Measurements from ENCODE around the gene TMA7.

TMA7 gene

GRCh38 chr3:48413086-48413485 lies 27.0 kb upstream of the TMA7 start:
- no peaks in the 10 kb centered on the region for H3K79me2 ChIP-seq (ENCODE audit: insufficient read depth, low read length)
- H3K36me3 ChIP-seq (ENCODE audit: insufficient read depth, low read length): no peaks in the 10 kb centered on the region
- H3K9me3 ChIP-seq (ENCODE audit: low read length): no peaks in the 10 kb centered on the region
- H3K9ac ChIP-seq (ENCODE audit: low read length): no peak overlapping the region
- H4K20me1 ChIP-seq (ENCODE audit: insufficient read depth, low read length): no peaks in the 10 kb centered on the region
- H3K27ac ChIP-seq (ENCODE audit: low read depth, low read length, poor library complexity, severe bottlenecking): no peak overlapping the region
- no peaks in the 10 kb centered on the region for H3K9me2 ChIP-seq (ENCODE audit: low read depth, low read length)
- no peak overlapping the region for H2AFZ ChIP-seq (ENCODE audit: low read length)
- H3K4me1 ChIP-seq (ENCODE audit: insufficient read depth, low read length, severe bottlenecking): no peaks in the 10 kb centered on the region
- no peak overlapping the region for H3K4me3 ChIP-seq (ENCODE audit: low read depth, low read length, poor library complexity, severe bottlenecking)
- peaks cover 6% of the 10 kb centered on the region; the same call in 1 of the 2 replicates for H3K27me3 ChIP-seq (ENCODE audit: insufficient read depth, low read length)
- H3K4me2 ChIP-seq (ENCODE audit: low read length): no peak overlapping the region
- no peak for TF ChIP-seq CTCF (IDR thresholded peaks at IDR 0.05; ENCODE audit: low read length)
- TF ChIP-seq EZH2 (IDR thresholded peaks at IDR 0.05; ENCODE audit: borderline replicate concordance, low read length): no peak
- no peaks in the 10 kb centered on the region for H3F3A ChIP-seq (ENCODE audit: insufficient read depth, low read length)

GRCh38 chr3:48413611-48414010 lies 26.4 kb upstream of the TMA7 start:
- H3K79me2 ChIP-seq (ENCODE audit: insufficient read depth, low read length): no peaks in the 10 kb centered on the region
- H3K4me2 ChIP-seq (ENCODE audit: low read length): no peak overlapping the region
- no peaks in the 10 kb centered on the region for H3F3A ChIP-seq (ENCODE audit: insufficient read depth, low read length)
- H2AFZ ChIP-seq (ENCODE audit: low read length): no peak overlapping the region
- TF ChIP-seq CTCF (IDR thresholded peaks at IDR 0.05; ENCODE audit: low read length): no peak
- TF ChIP-seq EZH2 (IDR thresholded peaks at IDR 0.05; ENCODE audit: borderline replicate concordance, low read length): no peak
- H3K27ac ChIP-seq (ENCODE audit: low read depth, low read length, poor library complexity, severe bottlenecking): no peak overlapping the region
- no peaks in the 10 kb centered on the region for H3K36me3 ChIP-seq (ENCODE audit: insufficient read depth, low read length)
- H3K9me2 ChIP-seq (ENCODE audit: low read depth, low read length): no peaks in the 10 kb centered on the region
- H3K4me3 ChIP-seq (ENCODE audit: low read depth, low read length, poor library complexity, severe bottlenecking): no peak overlapping the region
- H3K9ac ChIP-seq (ENCODE audit: low read length): no peak overlapping the region
- H4K20me1 ChIP-seq (ENCODE audit: insufficient read depth, low read length): no peaks in the 10 kb centered on the region
- peaks cover 6% of the 10 kb centered on the region; the same call in 1 of the 2 replicates for H3K27me3 ChIP-seq (ENCODE audit: insufficient read depth, low read length)
- H3K4me1 ChIP-seq (ENCODE audit: insufficient read depth, low read length, severe bottlenecking): no peaks in the 10 kb centered on the region
- no peaks in the 10 kb centered on the region for H3K9me3 ChIP-seq (ENCODE audit: low read length)

- TF ChIP-seq CTCF (IDR thresholded peaks at IDR 0.05; ENCODE audit: low read length) (no peak), EZH2 (IDR thresholded peaks at IDR 0.05; ENCODE audit: borderline replicate concordance, low read length) (no peak)
- H3K9me3 ChIP-seq (ENCODE audit: low read length): no peaks in the 10 kb centered on the region
- H3K27ac ChIP-seq (ENCODE audit: low read depth, low read length, poor library complexity, severe bottlenecking): no peak overlapping the region
- no peak overlapping the region for H2AFZ ChIP-seq (ENCODE audit: low read length)
- peaks cover 6% of the 10 kb centered on the region; the same call in 1 of the 2 replicates for H3K27me3 ChIP-seq (ENCODE audit: insufficient read depth, low read length)
- H3K4me3 ChIP-seq (ENCODE audit: low read depth, low read length, poor library complexity, severe bottlenecking): no peak overlapping the region
- no peak overlapping the region for H3K4me2 ChIP-seq (ENCODE audit: low read length)
- no peaks in the 10 kb centered on the region for H3K4me1 ChIP-seq (ENCODE audit: insufficient read depth, low read length, severe bottlenecking)
- H3K9me2 ChIP-seq (ENCODE audit: low read depth, low read length): no peaks in the 10 kb centered on the region
- no peaks in the 10 kb centered on the region for H4K20me1 ChIP-seq (ENCODE audit: insufficient read depth, low read length)
- no peaks in the 10 kb centered on the region for H3K36me3 ChIP-seq (ENCODE audit: insufficient read depth, low read length)
- no peaks in the 10 kb centered on the region for H3F3A ChIP-seq (ENCODE audit: insufficient read depth, low read length)
- no peaks in the 10 kb centered on the region for H3K79me2 ChIP-seq (ENCODE audit: insufficient read depth, low read length)
- no peak overlapping the region for H3K9ac ChIP-seq (ENCODE audit: low read length)
Observed at GRCh38 chr3:48414376-48415250, 25.4 kb upstream of the TMA7 start.
